Naive thymus-derived CD8-positive, alpha-beta T cell (primary cell): Measurements from ENCODE around the gene ESPN. TPM values are rescaled to one million over a fixed set of nuclear protein-coding genes. Genes with fewer than 3 reads are reported as not detected.

Source experiments
- ATAC-seq, 2 donors: fragments of 150-1000 bp; cut with Tn5 transposase in 1 of 2; sonication (Bioruptor Pico), chemical (Tn5 transposase) in 1 of 2; 1 replicate in 1 of 2; 2 replicates in 1 of 2; pipeline ENCODE4 v1.10.0; 2021; ENCODE audit warnings: mild to moderate bottlenecking in 2 of 2, moderate library complexity in 2 of 2
- POLR2A ChIA-PET: fragments of 350-600 bp; sonication (Branson Sonifier 250); formaldehyde crosslinking; loops from one replicate; lab custom pipeline; 2021; ENCODE audit warnings: antibody characterized with exemption; lab: Charles Lee
- DNase-seq, 10 donors: peaks; one replicate each; pipeline versions ENCODE4 v3.0.0 to v3.0.0-alpha.2; 2020 to 2022
- H3K27ac Mint-ChIP-seq, 10 donors: one replicate each; pipeline ENCODE4 v1.8.0; 2020 to 2022; ENCODE audit warnings: mild to moderate bottlenecking in 10 of 10, mixed read lengths in 10 of 10, moderate library complexity in 4 of 10, inconsistent platforms in 1 of 10
- H3K27me3 Mint-ChIP-seq, 5 donors: one replicate each; pipeline ENCODE4 v1.8.0; 2021 to 2022; ENCODE audit warnings: mixed read lengths in 5 of 5
- H3K36me3 Mint-ChIP-seq, 3 donors: one replicate each; pipeline ENCODE4 v1.8.0; 2020 to 2022; ENCODE audit warnings: mixed read lengths in 3 of 3, mild to moderate bottlenecking in 2 of 3, inconsistent platforms in 1 of 3
- H3K4me1 Mint-ChIP-seq, 4 donors: one replicate each; pipeline ENCODE4 v1.8.0; 2021 to 2022; ENCODE audit warnings: mixed read lengths in 4 of 4
- H3K4me3 Mint-ChIP-seq, 10 donors: one replicate each; pipeline ENCODE4 v1.8.0; 2020 to 2022; ENCODE audit warnings: mild to moderate bottlenecking in 10 of 10, mixed read lengths in 10 of 10, moderate library complexity in 6 of 10, inconsistent platforms in 1 of 10
- H3K9me3 Mint-ChIP-seq, 9 donors: one replicate each; pipeline ENCODE4 v1.8.0; 2020 to 2022; ENCODE audit warnings: mixed read lengths in 9 of 9, mild to moderate bottlenecking in 3 of 9, inconsistent platforms in 1 of 9, moderate library complexity in 1 of 9
- polyA plus RNA-seq, 3 donors: library from polyadenylated mRNA; unstranded; fragments of 300-500 nt; fragmentation: Illumina TruSeq; gene quantifications; one replicate each; pipeline ENCODE4 v1.2.3, GENCODE V29; 2021
- total RNA-seq, 8 experiments: library from RNA in 2 of 8; stranded (reverse) in 2 of 8; gene quantifications; one replicate each; pipeline ENCODE4 v1.2.3 and lab custom pipeline; 2021 to 2026

Gene ESPN
- total and polyA plus RNA-seq, 5 experiments from 2014 or later, result 0.12 to 2.4 (median 0.81) TPM

DNA sequence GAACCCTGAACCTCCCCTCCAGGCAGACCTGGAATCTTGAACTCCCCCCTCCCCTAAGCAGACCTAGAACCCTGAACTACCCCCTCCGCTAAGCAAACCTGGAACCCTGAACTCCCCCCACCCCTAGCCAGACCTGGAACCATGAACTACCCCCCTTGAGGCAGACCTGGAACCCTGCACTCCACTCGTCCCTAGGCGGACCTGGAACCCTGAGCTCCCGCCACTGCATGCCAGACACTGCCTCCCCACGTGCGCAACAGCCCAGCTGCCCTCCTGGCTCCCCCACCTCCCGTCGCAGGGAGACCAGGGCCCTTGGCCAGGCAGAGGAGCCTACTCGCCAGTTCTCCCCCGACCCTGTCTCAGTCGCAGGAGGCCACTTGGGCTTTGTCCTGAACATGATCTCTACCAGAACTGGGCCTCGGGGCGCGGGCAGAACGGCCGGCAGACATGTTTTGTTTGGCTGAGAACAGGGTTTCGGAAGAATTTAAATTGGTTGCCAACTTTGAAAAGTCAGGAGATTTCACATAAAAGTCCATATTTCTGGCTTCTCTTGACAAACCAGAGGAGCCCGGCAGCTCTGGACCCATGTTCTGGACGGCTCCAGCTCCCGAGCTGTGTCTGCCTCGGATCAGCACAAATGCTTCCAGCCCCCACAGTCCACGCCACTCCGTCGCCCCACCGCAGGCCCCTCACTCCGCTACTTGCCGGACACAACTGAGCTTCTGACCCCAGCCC is 76.1 kb downstream of the ESPN start:
- H3K27ac Mint-ChIP-seq, result peak overlapping the region in 1 of 10 donors; percentile 48
- ATAC-seq, result no peak

DNA sequence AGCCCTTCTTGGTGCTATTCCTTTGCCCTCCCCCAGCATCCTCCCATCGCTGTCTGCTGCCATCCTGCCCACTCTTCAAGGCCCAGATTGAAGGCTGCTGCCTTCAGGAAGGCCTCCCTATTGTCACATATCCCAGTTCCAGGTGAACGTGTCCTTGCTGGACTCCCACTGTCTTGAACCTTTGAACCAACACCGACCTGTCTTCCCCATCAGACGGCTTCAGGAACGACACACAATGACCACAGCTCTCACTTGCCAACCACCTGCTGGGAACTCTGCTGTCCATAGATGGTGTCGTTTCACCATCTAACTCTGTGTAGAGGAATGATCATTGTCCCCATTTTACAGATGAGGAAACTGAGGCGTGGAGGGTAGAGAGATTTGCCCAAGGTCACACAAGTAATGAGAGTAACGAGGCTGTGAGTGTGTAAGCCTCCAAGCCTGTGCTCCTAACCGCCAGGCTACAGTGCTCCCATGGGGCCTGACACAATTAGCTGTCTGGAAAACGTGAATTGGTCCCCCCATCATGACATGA is 76.8 kb downstream of the ESPN start:
- H3K27me3 Mint-ChIP-seq, result peaks cover 0 to 20% (median 4%) of the 10 kb centered on the region in 5 donors
- POLR2A ChIA-PET, result no interaction called here
- ATAC-seq (no peak), DNase-seq (no peak)
- peak overlapping the region in 2 of 10 donors; percentile 14 to 22 for H3K4me3 Mint-ChIP-seq
- H3K4me1 Mint-ChIP-seq, result peaks cover 0 to 13% (median 6%) of the 10 kb centered on the region in 4 donors
- peak overlapping the region in 2 of 10 donors; percentile 33 to 48 for H3K27ac Mint-ChIP-seq
- no peaks in the 10 kb centered on the region for H3K9me3 Mint-ChIP-seq
- H3K36me3 Mint-ChIP-seq, result no peaks in the 10 kb centered on the region

More for the DNA sequence above, 76.1 kb downstream of the ESPN start:
- POLR2A ChIA-PET, result interaction anchor here (2.2 kb wide), 1 partner anchor 10 kb away, joined by 9 read pairs; the partner anchor contains the start of gene PLEKHG5
- H3K27me3 Mint-ChIP-seq, result peaks cover 0 to 20% (median 4%) of the 10 kb centered on the region in 5 donors
- no peaks in the 10 kb centered on the region for H3K9me3 Mint-ChIP-seq
- H3K36me3 Mint-ChIP-seq, result no peaks in the 10 kb centered on the region
- DNase-seq, result no peak
- peaks cover 1 to 19% (median 10%) of the 10 kb centered on the region in 4 donors for H3K4me1 Mint-ChIP-seq
- peak overlapping the region in 1 of 10 donors; percentile 14 for H3K4me3 Mint-ChIP-seq

DNA sequence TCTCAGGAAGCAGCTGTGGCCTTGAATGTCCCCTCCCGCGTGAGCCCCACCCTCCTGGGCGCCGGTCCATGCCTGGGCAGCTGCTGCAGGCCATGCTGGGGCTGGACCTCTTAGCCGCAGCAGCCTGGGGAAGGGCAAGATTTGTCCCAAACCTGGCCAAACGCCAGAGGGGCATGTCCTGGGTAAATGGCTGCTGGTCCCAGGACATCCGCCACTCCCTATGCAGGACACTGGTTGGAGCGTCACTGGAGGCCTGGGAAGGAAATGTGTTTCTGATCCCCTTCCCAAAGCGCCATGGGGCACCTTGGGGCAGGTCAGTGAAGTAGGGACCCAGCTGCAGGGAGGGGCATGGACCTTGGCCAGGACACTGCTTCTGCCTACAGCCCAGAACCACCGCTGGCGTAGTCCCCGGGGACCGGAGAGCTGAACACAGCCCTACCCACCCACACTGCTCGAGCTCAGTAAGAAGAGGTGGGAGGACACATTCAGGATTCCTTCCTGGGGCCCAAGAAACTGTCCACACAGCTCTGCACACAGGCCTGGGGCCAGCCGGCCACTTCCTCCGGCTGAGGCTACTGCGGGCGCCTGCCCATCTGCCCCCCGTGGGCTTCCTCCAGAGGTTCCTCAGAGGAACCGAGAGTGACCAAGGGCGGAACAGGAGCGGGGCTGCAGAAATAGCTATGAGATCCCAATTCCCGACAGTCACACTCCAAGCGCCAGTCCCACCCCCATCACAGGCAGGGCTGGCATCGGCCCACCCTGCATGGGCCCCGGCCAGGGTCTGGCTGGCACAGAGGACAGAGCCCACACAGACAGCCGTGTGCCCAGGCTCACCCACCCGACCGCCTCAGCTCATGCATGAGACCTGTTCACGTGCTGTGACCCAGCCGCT is 77.7 kb downstream of the ESPN start:
- H3K9me3 Mint-ChIP-seq, result no peaks in the 10 kb centered on the region
- H3K27me3 Mint-ChIP-seq, result peaks cover 0 to 20% (median 4%) of the 10 kb centered on the region in 5 donors
- H3K4me1 Mint-ChIP-seq, result peaks cover 0 to 8% (median 4%) of the 10 kb centered on the region in 4 donors
- no peak for DNase-seq
- ATAC-seq, result no peak
- H3K27ac Mint-ChIP-seq, result no peak overlapping the region
- H3K36me3 Mint-ChIP-seq, result no peaks in the 10 kb centered on the region
- POLR2A ChIA-PET, result no interaction called here
- no peak overlapping the region for H3K4me3 Mint-ChIP-seq

DNA sequence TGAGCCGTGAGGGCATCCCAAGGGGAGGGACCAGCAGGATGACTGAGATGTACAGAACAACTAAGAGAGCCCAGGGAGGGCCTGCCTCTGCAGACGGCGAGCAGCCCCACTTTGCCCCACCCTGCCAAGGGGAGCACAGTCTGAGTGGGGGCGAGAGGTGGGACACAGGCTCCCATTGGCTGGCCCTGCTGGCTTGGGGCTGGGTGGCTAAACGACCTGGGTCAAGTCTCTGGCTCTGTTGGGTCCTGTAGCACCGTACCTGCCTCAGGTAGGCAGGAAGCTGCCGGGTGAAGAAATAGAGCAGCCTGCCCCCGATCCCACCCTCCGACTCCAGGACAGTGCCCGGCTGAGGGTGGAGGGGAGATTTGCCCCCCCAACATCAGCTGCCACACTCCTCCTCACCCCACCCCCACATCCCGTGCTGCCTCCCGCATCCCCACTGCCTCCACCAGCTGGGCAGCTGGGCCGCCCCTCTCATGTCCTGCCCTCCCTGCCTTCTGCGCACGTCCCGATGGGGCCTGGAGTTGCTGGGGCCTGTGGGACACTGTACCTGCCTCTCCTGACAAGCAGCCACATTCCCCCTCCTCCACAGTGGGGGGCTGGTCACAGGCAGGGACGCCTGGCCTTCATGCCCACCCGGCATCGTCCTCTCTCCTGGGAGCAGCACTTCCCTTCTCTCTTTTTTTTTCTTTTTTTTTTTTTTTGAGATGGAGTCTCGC is 79.5 kb downstream of the ESPN start:
- peak overlapping the region in 2 of 10 donors; percentile 27 to 44 for H3K27ac Mint-ChIP-seq
- no peaks in the 10 kb centered on the region for H3K36me3 Mint-ChIP-seq
- peaks cover 0 to 17% (median 4%) of the 10 kb centered on the region in 5 donors for H3K27me3 Mint-ChIP-seq
- ATAC-seq (no peak), DNase-seq (no peak)
- no peaks in the 10 kb centered on the region for H3K4me1 Mint-ChIP-seq
- H3K9me3 Mint-ChIP-seq, result no peaks in the 10 kb centered on the region
- H3K4me3 Mint-ChIP-seq, result no peak overlapping the region
- POLR2A ChIA-PET, result no interaction called here

DNA sequence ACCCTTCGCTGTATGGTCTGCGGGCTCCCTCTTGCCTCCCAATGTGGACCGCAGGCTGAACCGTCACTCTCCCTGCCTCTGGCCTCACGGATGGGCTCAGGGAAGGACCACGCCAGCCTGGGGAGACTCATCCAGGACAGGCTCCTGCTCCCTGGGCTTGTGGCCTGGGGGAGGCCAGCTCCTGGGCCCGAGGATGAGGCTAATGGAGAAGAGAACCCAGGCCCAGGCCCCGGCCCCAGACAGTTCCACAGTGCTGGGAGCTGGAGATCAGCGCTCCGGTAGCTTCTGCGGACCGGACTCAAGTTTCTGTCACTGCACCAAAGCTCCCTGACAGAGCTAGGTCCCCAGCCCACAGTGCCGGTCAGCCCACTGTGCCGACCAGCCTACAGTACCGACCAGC is 80.3 kb downstream of the ESPN start:
- H3K4me3 Mint-ChIP-seq, result no peak overlapping the region
- POLR2A ChIA-PET, result no interaction called here
- peaks cover 0 to 12% (median 4%) of the 10 kb centered on the region in 5 donors for H3K27me3 Mint-ChIP-seq
- no peak overlapping the region for H3K27ac Mint-ChIP-seq
- ATAC-seq (no peak), DNase-seq (no peak)
- H3K36me3 Mint-ChIP-seq, result no peaks in the 10 kb centered on the region
- H3K4me1 Mint-ChIP-seq, result no peaks in the 10 kb centered on the region
- H3K9me3 Mint-ChIP-seq, result no peaks in the 10 kb centered on the region

DNA sequence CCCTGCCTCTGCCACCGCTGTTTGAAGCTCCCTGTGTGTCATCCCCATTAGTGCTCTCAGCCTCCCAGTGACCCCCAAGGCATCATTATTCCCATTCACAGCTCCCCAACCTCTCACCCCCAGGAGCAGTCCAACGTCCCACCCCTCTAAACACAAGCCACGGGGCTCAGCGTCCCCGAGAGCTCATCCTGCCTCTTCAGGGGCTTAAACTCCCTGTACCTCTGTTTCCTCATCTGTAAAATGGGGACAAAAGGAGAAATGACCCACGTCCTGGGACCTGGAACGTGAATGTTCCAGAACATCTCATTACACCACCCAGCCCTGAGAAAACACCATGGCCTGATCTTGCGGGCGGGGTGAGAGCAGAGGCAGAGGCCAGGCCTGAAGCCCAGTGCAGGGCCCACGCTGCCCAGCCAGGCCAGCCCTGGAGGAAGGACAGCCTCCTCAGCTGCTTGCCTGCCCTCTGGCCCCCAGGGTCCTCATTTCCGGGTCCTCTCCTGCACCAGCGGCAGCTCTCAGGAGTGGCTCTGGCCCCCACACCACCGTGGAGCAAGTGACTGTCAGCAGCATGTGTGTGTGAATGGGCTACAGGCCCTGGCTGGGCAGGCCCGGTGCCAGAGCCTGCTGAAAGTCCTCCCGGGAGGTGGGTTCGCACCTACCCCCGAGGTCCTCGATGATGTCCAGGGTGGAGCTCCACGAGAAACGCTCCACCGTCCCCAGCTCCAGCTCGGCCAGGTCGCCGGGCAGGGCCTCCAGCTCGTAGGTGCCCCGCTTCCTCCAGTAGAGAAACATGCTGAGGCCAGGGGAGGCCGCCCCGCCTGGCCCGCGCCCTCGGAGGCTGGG is 81.0 kb downstream of the ESPN start:
- ATAC-seq (no peak), DNase-seq (no peak)
- Mint-ChIP-seq H3K27ac (peak overlapping the region in 1 of 10 donors; percentile 45), H3K9me3 (no peaks in the 10 kb centered on the region), H3K36me3 (no peaks in the 10 kb centered on the region), H3K4me3 (no peak overlapping the region), H3K27me3 (peaks cover 0 to 12% (median 4%) of the 10 kb centered on the region in 5 donors), H3K4me1 (no peaks in the 10 kb centered on the region)
- POLR2A ChIA-PET, result no interaction called here

DNA sequence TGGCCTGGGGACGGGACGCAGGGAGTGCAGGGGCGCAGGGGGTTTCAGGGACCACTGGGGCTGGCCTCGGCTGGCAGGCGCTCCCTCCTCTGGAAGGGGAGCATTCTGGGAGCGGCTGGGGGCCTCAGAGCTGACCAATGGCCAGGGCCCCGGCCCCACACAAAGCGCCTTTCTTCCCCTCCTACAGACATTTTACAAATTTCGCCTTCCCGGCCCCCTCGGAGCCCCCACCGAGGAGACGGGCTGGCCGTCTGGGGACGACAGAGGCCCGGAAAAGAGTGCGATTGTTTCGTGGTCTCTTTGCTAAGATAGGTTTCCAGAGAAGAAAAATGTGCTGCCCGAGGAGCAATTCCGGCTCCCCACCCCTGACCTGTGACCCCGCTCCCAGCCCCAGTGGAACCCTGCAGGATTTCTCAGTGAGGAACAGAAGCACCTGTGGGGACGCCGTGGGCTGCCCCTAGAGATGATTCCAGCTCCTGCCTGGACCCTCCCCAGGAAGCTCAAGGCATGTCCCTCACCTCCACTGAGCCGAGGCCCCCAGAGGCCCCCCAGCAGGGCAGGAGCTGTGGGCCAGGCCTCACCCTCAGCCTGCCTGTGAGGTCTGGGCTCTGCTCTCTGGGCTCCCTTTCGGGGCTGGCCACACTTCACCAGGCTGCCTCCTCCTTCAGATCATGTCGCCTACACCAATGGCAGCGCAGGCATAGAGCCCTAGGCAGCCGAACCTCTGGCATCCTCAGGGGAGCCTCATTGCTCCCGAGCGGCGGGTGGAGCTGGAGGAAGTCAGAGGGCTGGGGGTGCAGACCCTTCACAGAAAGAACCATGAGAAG is 81.8 kb downstream of the ESPN start:
- Mint-ChIP-seq H3K36me3 (no peaks in the 10 kb centered on the region), H3K4me3 (no peak overlapping the region), H3K9me3 (no peaks in the 10 kb centered on the region), H3K27ac (peak overlapping the region in 1 of 10 donors; percentile 57), H3K27me3 (peaks cover 0 to 9% (median 1%) of the 10 kb centered on the region in 5 donors), H3K4me1 (no peaks in the 10 kb centered on the region)
- POLR2A ChIA-PET, result interaction anchor here (1.2 kb wide), 1 partner anchor 10 kb away, joined by 4 read pairs; no protein-coding TSS in a partner anchor
- DNase-seq (no peak), ATAC-seq (no peak)

DNA sequence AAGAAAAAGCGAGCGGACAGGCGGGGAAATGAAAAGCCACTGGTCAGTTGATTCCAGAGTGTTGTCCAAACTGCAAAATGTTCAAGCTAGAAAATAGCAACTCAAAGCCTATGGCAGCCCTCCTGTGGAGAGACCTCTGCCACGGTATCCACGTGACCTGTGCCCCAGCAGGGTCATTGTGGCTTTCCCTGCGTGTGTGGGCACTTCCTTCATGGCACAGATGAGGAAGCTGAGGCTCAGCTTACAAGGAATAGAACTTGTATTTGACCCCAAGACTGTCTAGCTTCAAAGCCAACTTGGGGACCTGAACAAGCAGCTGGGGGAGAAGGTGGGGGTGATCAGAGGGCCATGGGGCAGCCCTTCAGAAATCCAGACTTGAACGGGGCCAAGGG is 82.5 kb downstream of the ESPN start:
- peak overlapping the region in 1 of 10 donors; percentile 57 for H3K27ac Mint-ChIP-seq
- ATAC-seq (no peak), DNase-seq (no peak)
- no peaks in the 10 kb centered on the region for H3K4me1 Mint-ChIP-seq
- H3K27me3 Mint-ChIP-seq, result peaks cover 0 to 9% (median 0%) of the 10 kb centered on the region in 5 donors
- H3K4me3 Mint-ChIP-seq, result no peak overlapping the region
- H3K36me3 Mint-ChIP-seq, result no peaks in the 10 kb centered on the region
- POLR2A ChIA-PET, result interaction anchor here (1.2 kb wide), 1 partner anchor 11 kb away, joined by 4 read pairs; no protein-coding TSS in a partner anchor
- no peaks in the 10 kb centered on the region for H3K9me3 Mint-ChIP-seq

DNA sequence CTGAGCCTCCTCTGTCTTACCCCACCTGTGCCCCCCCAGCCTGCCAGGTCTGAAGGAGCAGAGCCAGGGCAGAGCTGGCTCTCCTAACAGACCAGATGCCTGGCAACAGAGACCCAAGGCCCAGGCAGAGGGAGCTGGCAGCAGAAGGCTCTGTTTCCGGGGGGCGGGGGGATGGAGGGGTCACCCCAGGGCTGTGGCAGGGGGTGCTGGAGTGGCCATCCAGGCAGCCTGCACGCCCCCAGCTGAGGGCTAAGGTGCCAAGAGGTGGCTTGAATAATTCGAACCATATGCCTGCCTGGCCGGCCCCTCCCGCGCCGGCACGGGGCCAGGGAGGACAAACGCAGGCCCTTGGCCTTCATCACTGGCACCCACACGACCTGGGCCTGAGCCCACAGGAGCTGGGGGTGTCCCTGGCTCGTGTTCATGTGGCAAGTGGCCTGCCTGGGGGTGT is 82.9 kb downstream of the ESPN start:
- H3K4me1 Mint-ChIP-seq, result no peaks in the 10 kb centered on the region
- H3K4me3 Mint-ChIP-seq, result no peak overlapping the region
- H3K27me3 Mint-ChIP-seq, result peaks cover 0 to 9% (median 0%) of the 10 kb centered on the region in 5 donors
- no peaks in the 10 kb centered on the region for H3K36me3 Mint-ChIP-seq
- no peak overlapping the region for H3K27ac Mint-ChIP-seq
- DNase-seq (no peak), ATAC-seq (no peak)
- POLR2A ChIA-PET, result interaction anchor here (0.8 to 1.2 kb wide), 2 partner anchors 12 to 41 kb away, joined by 4 to 5 read pairs; partner anchors contain the start of gene TNFRSF25
- H3K9me3 Mint-ChIP-seq, result no peaks in the 10 kb centered on the region

DNA sequence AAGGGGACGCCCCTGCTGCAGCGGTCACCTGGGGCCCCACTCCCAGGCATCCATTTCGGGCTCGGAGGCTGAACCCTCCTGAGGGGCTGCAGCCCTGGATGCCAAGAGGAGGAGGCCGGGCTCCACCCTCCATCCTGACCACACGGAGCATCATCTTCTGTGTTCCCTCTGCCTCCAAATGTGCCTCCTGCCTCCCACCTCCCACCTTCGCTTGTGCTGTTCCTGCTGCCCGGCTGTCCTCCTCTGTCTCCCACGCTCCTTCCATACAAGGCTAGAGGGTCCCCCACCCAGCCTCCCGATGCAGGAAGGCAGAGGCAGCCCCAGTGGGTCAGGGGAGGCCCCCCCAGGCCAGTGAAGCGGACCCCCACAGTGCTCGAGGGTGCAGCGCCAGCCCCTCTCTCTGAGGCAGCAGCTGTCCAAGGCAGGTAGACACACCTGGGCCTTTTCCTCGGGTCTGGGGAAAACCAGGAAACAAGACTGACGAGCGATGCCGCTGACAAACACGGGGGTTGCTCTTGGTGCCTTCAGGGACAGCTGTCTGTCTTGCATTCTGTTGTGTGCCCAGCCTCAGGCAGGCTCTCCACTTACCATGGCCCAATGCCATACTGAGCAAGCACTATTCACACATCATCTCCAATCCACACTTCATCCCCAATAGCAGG is 83.7 kb downstream of the ESPN start:
- POLR2A ChIA-PET, result interaction anchor here (0.8 kb wide), 1 partner anchor 42 kb away, joined by 5 read pairs; the partner anchor contains the start of gene TNFRSF25

More for the DNA sequence above, 83.7 kb downstream of the ESPN start:
- Mint-ChIP-seq H3K9me3 (no peaks in the 10 kb centered on the region), H3K27ac (no peak overlapping the region), H3K4me3 (no peak overlapping the region), H3K4me1 (no peaks in the 10 kb centered on the region), H3K36me3 (no peaks in the 10 kb centered on the region), H3K27me3 (peaks cover 0 to 9% (median 0%) of the 10 kb centered on the region in 5 donors)
- ATAC-seq, result no peak
- no peak for DNase-seq
